K562 (cell line): ENCODE data around the gene YES1. TPM values are rescaled to one million over a fixed set of nuclear protein-coding genes. Genes with fewer than 3 reads are reported as not detected.

Source experiments
- CCAR2 ChIP-seq: fragments of 200-400 bp; formaldehyde crosslinking; IDR thresholded peaks from 2 replicates; pipeline ENCODE4 v1.6.1; 2017; ENCODE audit warnings: mild to moderate bottlenecking, low read depth, low read length
- CHD1 ChIP-seq: fragments of 200-600 bp; sonication (generic); IDR thresholded peaks from one replicate; pipeline ENCODE4 v1.6.1; 2012; ENCODE audit warnings: mild to moderate bottlenecking, moderate library complexity, low read length, inconsistent platforms
- FOXK2 ChIP-seq, 2 experiments: fragments of 450-650 bp; IDR thresholded peaks in 1 of 2; conservative IDR thresholded peaks in 1 of 2; 2 replicates each; pipeline ENCODE4 v1.6.1; 2016; ENCODE audit warnings: low read depth in 2 of 2, mild to moderate bottlenecking in 1 of 2
- HDAC8 ChIP-seq: fragments of 450-650 bp; IDR thresholded peaks from 2 replicates; pipeline ENCODE4 v1.6.1; 2016; ENCODE audit warnings: mild to moderate bottlenecking, missing genetic modification characterization, moderate library complexity, missing compliant biosample characterization
- KLF13 ChIP-seq: fragments of 450-650 bp; IDR thresholded peaks from 2 replicates; pipeline ENCODE4 v1.6.1; 2016; ENCODE audit warnings: missing genetic modification characterization, low read depth, mild to moderate bottlenecking, missing compliant biosample characterization, moderate library complexity, borderline replicate concordance
- MIER1 ChIP-seq: fragments of 450-650 bp; IDR thresholded peaks from 2 replicates; pipeline ENCODE4 v1.6.1; 2016; ENCODE audit warnings: antibody characterized with exemption, mild to moderate bottlenecking, low read depth
- NR2C2 ChIP-seq, 2 experiments: fragments of 200-800 bp in 1 of 2; sonication (Bioruptor generic) in 1 of 2; sonication (generic) in 1 of 2; formaldehyde crosslinking in 1 of 2; IDR thresholded peaks; 2 replicates each; pipeline versions ENCODE4 v1.6.1 to v1.8.0; 2016 to 2022; ENCODE audit warnings: mild to moderate bottlenecking in 1 of 2, missing compliant biosample characterization in 1 of 2, missing genetic modification characterization in 1 of 2, missing genetic modification reagents in 1 of 2
- POLR2B ChIP-seq: fragments of 450-650 bp; IDR thresholded peaks from 2 replicates; pipeline ENCODE4 v1.6.1; 2018; ENCODE audit warnings: low read depth; ENCODE audit not compliant: partially characterized antibody
- PTRF ChIP-seq: fragments of 450-650 bp; IDR thresholded peaks from 2 replicates; pipeline ENCODE4 v1.6.1; 2016; ENCODE audit warnings: mild to moderate bottlenecking, missing genetic modification characterization, missing compliant biosample characterization
- PTTG1 ChIP-seq: fragments of 450-650 bp; IDR thresholded peaks from 2 replicates; pipeline ENCODE4 v1.6.1; 2016; ENCODE audit warnings: low read depth, mild to moderate bottlenecking, missing genetic modification characterization, missing compliant biosample characterization
- SMAD3 ChIP-seq: fragments of 450-650 bp; formaldehyde crosslinking; conservative IDR thresholded peaks from 2 replicates; pipeline ENCODE4 v1.4.0; 2020; ENCODE audit warnings: mild to moderate bottlenecking
- SMARCA5 ChIP-seq: fragments of 450-650 bp; IDR thresholded peaks from 2 replicates; pipeline ENCODE4 v1.6.1; 2016
- ZNF57 ChIP-seq: fragments of 450-650 bp; formaldehyde crosslinking; IDR thresholded peaks from 2 replicates; pipeline ENCODE4 v1.4.0; 2020; ENCODE audit warnings: mild to moderate bottlenecking, moderate library complexity
- polyA plus RNA-seq, 8 experiments: library from polyadenylated mRNA; depleted of rRNA in 4 of 8; stranded (reverse) in 5 of 8; unstranded in 3 of 8; fragments of >200 nt; fragmentation: Nextera tagmentation in 2 of 8; fragmentation: Illumina TruSeq in 1 of 8; extraction: Ambion mirVana in 2 of 8; extraction: Trizol in 1 of 8; gene quantifications; 2 replicates each; pipeline versions ENCODE4 v1.2.1 to v1.2.3, GENCODE V29; 2011 to 2014; ENCODE audit warnings: inconsistent platforms in 1 of 8, missing spikeins in 1 of 8
- total RNA-seq, 7 experiments: library from RNA; depleted of rRNA in 6 of 7; stranded (reverse); fragments of >200 nt in 6 of 7; fragmentation: Illumina TruSeq in 2 of 7; extraction: Trizol in 2 of 7; gene quantifications; 2 replicates each; pipeline versions ENCODE4 v1.2.1 to v1.2.3, GENCODE V29; 2011 to 2021; ENCODE audit warnings: low replicate concordance in 1 of 7
- TF ChIP-seq, protein P1 (sequence below): sonication (generic); formaldehyde crosslinking; IDR thresholded peaks from 2 replicates; pipeline ENCODE4 v1.8.0; 2022; ENCODE audit warnings: mild to moderate bottlenecking, missing genetic modification reagents
- TF ChIP-seq, protein P2 (sequence below): fragments of 450-650 bp; IDR thresholded peaks from one replicate; pipeline ENCODE4 v1.6.1; 2018; ENCODE audit warnings: mild to moderate bottlenecking, moderate library complexity; ENCODE audit not compliant: partially characterized antibody
- TF ChIP-seq, protein P3 (sequence below), 2 experiments: fragments of 450-650 bp; IDR thresholded peaks; 2 replicates each; pipeline ENCODE4 v1.6.1; 2018; ENCODE audit warnings: mild to moderate bottlenecking in 2 of 2, low read depth in 1 of 2; ENCODE audit not compliant: partially characterized antibody in 2 of 2

YES1 gene
- total and polyA plus RNA-seq, 9 of the 15 experiments (the other 6 are each of a cell fraction or from before 2014, with no cell fraction given): 37.2 to 115 (median 77.7) TPM

- TF ChIP-seq, protein P1, sequence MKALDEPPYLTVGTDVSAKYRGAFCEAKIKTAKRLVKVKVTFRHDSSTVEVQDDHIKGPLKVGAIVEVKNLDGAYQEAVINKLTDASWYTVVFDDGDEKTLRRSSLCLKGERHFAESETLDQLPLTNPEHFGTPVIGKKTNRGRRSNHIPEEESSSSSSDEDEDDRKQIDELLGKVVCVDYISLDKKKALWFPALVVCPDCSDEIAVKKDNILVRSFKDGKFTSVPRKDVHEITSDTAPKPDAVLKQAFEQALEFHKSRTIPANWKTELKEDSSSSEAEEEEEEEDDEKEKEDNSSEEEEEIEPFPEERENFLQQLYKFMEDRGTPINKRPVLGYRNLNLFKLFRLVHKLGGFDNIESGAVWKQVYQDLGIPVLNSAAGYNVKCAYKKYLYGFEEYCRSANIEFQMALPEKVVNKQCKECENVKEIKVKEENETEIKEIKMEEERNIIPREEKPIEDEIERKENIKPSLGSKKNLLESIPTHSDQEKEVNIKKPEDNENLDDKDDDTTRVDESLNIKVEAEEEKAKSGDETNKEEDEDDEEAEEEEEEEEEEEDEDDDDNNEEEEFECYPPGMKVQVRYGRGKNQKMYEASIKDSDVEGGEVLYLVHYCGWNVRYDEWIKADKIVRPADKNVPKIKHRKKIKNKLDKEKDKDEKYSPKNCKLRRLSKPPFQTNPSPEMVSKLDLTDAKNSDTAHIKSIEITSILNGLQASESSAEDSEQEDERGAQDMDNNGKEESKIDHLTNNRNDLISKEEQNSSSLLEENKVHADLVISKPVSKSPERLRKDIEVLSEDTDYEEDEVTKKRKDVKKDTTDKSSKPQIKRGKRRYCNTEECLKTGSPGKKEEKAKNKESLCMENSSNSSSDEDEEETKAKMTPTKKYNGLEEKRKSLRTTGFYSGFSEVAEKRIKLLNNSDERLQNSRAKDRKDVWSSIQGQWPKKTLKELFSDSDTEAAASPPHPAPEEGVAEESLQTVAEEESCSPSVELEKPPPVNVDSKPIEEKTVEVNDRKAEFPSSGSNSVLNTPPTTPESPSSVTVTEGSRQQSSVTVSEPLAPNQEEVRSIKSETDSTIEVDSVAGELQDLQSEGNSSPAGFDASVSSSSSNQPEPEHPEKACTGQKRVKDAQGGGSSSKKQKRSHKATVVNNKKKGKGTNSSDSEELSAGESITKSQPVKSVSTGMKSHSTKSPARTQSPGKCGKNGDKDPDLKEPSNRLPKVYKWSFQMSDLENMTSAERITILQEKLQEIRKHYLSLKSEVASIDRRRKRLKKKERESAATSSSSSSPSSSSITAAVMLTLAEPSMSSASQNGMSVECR (CRISPR knock-in tag): no peak
- TF ChIP-seq NR2C2 (CRISPR knock-in tag; IDR thresholded peaks at IDR 0.05) (no peak), NR2C2 (tag; IDR thresholded peaks at IDR 0.05) (no peak), SMARCA5 (no peak; the same call in 1 of the 2 replicates), KLF13 (tag) (no peak), HDAC8 (tag) (no peak), FOXK2 (conservative IDR thresholded peaks at IDR 0.05 in 1 of 2, IDR thresholded peaks at IDR 0.05 in 1 of 2; ENCODE audit: low read depth in 2 of 2) (peak; percentile 40 to 45; a peak in 2 of 4 replicates), CHD1 (no peak), POLR2B (peak; percentile 16), PTTG1 (no peak), MIER1 (no peak), SMAD3 (CRISPR knock-in tag) (no peak), PTRF (tag) (no peak), ZNF57 (no peak), CCAR2 (no peak)
- TF ChIP-seq, protein P2, sequence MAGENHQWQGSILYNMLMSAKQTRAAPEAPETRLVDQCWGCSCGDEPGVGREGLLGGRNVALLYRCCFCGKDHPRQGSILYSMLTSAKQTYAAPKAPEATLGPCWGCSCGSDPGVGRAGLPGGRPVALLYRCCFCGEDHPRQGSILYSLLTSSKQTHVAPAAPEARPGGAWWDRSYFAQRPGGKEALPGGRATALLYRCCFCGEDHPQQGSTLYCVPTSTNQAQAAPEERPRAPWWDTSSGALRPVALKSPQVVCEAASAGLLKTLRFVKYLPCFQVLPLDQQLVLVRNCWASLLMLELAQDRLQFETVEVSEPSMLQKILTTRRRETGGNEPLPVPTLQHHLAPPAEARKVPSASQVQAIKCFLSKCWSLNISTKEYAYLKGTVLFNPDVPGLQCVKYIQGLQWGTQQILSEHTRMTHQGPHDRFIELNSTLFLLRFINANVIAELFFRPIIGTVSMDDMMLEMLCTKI: no peak
- TF ChIP-seq, protein P3, sequence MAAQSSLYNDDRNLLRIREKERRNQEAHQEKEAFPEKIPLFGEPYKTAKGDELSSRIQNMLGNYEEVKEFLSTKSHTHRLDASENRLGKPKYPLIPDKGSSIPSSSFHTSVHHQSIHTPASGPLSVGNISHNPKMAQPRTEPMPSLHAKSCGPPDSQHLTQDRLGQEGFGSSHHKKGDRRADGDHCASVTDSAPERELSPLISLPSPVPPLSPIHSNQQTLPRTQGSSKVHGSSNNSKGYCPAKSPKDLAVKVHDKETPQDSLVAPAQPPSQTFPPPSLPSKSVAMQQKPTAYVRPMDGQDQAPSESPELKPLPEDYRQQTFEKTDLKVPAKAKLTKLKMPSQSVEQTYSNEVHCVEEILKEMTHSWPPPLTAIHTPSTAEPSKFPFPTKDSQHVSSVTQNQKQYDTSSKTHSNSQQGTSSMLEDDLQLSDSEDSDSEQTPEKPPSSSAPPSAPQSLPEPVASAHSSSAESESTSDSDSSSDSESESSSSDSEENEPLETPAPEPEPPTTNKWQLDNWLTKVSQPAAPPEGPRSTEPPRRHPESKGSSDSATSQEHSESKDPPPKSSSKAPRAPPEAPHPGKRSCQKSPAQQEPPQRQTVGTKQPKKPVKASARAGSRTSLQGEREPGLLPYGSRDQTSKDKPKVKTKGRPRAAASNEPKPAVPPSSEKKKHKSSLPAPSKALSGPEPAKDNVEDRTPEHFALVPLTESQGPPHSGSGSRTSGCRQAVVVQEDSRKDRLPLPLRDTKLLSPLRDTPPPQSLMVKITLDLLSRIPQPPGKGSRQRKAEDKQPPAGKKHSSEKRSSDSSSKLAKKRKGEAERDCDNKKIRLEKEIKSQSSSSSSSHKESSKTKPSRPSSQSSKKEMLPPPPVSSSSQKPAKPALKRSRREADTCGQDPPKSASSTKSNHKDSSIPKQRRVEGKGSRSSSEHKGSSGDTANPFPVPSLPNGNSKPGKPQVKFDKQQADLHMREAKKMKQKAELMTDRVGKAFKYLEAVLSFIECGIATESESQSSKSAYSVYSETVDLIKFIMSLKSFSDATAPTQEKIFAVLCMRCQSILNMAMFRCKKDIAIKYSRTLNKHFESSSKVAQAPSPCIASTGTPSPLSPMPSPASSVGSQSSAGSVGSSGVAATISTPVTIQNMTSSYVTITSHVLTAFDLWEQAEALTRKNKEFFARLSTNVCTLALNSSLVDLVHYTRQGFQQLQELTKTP (IDR thresholded peaks at IDR 0.05; ENCODE audit: low read depth in 1 of 2, partially characterized antibody in 2 of 2): peak in 1 of 2 experiments; percentile 21
Observed at GRCh38 chr18:841647-842370, 29.8 kb upstream of the YES1 start (continued).
